Endodermal cell (in vitro differentiated cells): ENCODE data around the gene RAB9A. TPM values are rescaled to one million over a fixed set of nuclear protein-coding genes. Genes with fewer than 3 reads are reported as not detected.

Experiments
- DNase-seq: peaks from one replicate; pipeline ENCODE4 v3.0.0-alpha.2; 2017
- H3K27ac ChIP-seq: 2 replicates; pipeline ENCODE4 v1.5.1; 2013; ENCODE audit warnings: mild to moderate bottlenecking, low read depth, low read length, moderate library complexity
- H3K27me3 ChIP-seq: 2 replicates; pipeline ENCODE4 v1.6.1; 2013; ENCODE audit warnings: mild to moderate bottlenecking, low read length, moderate library complexity; ENCODE audit not compliant: insufficient read depth, control insufficient read depth, poor library complexity, severe bottlenecking
- H3K36me3 ChIP-seq: 2 replicates; pipeline ENCODE4 v1.7.0; 2013; ENCODE audit warnings: mild to moderate bottlenecking, low read length, moderate library complexity; ENCODE audit not compliant: control insufficient read depth, insufficient read depth
- H3K4me1 ChIP-seq: one replicate; pipeline ENCODE4 v1.7.0; 2013; ENCODE audit warnings: low read length; ENCODE audit not compliant: control insufficient read depth, insufficient read depth
- H3K4me3 ChIP-seq: 2 replicates; pipeline ENCODE4 v1.5.1; 2013; ENCODE audit warnings: mild to moderate bottlenecking, low read length, moderate library complexity
- H3K9ac ChIP-seq: 2 replicates; pipeline ENCODE4 v1.6.1; 2013; ENCODE audit warnings: mild to moderate bottlenecking, low read length, moderate library complexity; ENCODE audit not compliant: poor library complexity, severe bottlenecking; ENCODE audit errors: extremely low read depth
- H3K9me3 ChIP-seq: 2 replicates; pipeline ENCODE4 v1.6.1; 2013; ENCODE audit warnings: mild to moderate bottlenecking, low read length, moderate library complexity; ENCODE audit not compliant: control insufficient read depth
- H3K27ac Mint-ChIP-seq: 2 replicates; pipeline ENCODE4 v1.8.0; 2020; ENCODE audit warnings: mixed read lengths
- H3K27me3 Mint-ChIP-seq: 2 replicates; pipeline ENCODE4 v1.8.0; 2021; ENCODE audit warnings: mild to moderate bottlenecking, mixed read lengths; ENCODE audit not compliant: insufficient read depth
- H3K36me3 Mint-ChIP-seq: 2 replicates; pipeline ENCODE4 v1.8.0; 2020; ENCODE audit warnings: low read depth, mixed read lengths
- H3K4me1 Mint-ChIP-seq: 2 replicates; pipeline ENCODE4 v1.8.0; 2020; ENCODE audit warnings: mixed read lengths
- H3K4me3 Mint-ChIP-seq: 2 replicates; pipeline ENCODE4 v1.8.0; 2020; ENCODE audit warnings: mild to moderate bottlenecking, moderate library complexity, mixed read lengths
- H3K9me3 Mint-ChIP-seq: 2 replicates; pipeline ENCODE4 v1.8.0; 2020; ENCODE audit warnings: mild to moderate bottlenecking, mixed read lengths
- WGBS, 2 experiments: methylation state at CpG; one replicate each; pipeline versions ENCODE4 v1.1.5 to v1.1.7; 2013; ENCODE audit warnings: missing lambda C conversion rate in 2 of 2, mixed read lengths in 1 of 2; ENCODE audit not compliant: insufficient coverage in 1 of 2, insufficient read length in 1 of 2; 5-methylcytosine and 5-hydroxymethylcytosine counted together
- total RNA-seq, 2 donors: library from RNA; stranded (reverse); fragmentation: NEBNext Ultra II Directional in 1 of 2; extraction: Animal tissue kit (Norgen Biotek cat#: 25700) in 1 of 2; gene quantifications; 2 replicates in 1 of 2; 3 replicates in 1 of 2; pipeline ENCODE4 v1.2.1, GENCODE V29; 2021
- TF ChIP-seq, protein P1 (sequence below): fragments of 200-600 bp; sonication (generic); conservative IDR thresholded peaks from 2 replicates; pipeline ENCODE4 v1.5.0; 2021; ENCODE audit warnings: antibody characterized with exemption, mild to moderate bottlenecking

Gene RAB9A
- total RNA-seq, 2 donors from 2014 or later, result 22.3 to 28.0 TPM

DNA sequence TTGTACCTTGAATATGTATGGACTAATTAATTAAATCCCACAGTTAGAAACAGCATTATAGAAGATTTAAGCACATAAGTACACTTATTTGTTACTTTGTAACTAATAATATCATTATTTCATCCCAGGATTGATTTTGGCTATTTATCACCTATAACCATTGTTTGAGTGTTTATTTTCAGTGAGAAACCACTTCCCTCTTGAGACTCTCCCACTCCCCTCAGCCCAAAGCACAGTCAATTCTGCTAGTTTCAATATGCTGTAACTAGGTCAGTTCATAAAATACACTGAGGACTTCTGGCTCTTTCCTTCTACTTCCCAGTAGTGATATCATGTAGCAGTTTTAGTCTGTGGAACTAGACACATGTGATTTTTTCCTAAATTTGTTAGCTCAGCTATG lies 61.9 kb downstream of the RAB9A start:
- no peak for DNase-seq
- Mint-ChIP-seq H3K4me1 (peaks cover 5% of the 10 kb centered on the region), H3K27me3 (no peaks in the 10 kb centered on the region), H3K9me3 (peaks cover 40% of the 10 kb centered on the region), H3K4me3 (no peak overlapping the region), H3K36me3 (peaks cover 42% of the 10 kb centered on the region), H3K27ac (no peak overlapping the region)
- no peak overlapping the region for H3K9ac ChIP-seq
- no peak overlapping the region for H3K4me3 ChIP-seq
- H3K27me3 ChIP-seq, result no peaks in the 10 kb centered on the region
- TF ChIP-seq, protein P1, sequence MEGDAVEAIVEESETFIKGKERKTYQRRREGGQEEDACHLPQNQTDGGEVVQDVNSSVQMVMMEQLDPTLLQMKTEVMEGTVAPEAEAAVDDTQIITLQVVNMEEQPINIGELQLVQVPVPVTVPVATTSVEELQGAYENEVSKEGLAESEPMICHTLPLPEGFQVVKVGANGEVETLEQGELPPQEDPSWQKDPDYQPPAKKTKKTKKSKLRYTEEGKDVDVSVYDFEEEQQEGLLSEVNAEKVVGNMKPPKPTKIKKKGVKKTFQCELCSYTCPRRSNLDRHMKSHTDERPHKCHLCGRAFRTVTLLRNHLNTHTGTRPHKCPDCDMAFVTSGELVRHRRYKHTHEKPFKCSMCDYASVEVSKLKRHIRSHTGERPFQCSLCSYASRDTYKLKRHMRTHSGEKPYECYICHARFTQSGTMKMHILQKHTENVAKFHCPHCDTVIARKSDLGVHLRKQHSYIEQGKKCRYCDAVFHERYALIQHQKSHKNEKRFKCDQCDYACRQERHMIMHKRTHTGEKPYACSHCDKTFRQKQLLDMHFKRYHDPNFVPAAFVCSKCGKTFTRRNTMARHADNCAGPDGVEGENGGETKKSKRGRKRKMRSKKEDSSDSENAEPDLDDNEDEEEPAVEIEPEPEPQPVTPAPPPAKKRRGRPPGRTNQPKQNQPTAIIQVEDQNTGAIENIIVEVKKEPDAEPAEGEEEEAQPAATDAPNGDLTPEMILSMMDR, result no peak
- H3K9me3 ChIP-seq, result no peaks in the 10 kb centered on the region
- no peak overlapping the region for H3K27ac ChIP-seq
- peaks cover 3% of the 10 kb centered on the region for H3K4me1 ChIP-seq
- H3K36me3 ChIP-seq, result peaks cover 55% of the 10 kb centered on the region

- Histone ChIP-seq H3K36me3 (peaks cover 51% of the 10 kb centered on the region), H3K9me3 (no peaks in the 10 kb centered on the region), H3K27me3 (no peaks in the 10 kb centered on the region), H3K9ac (no peak overlapping the region), H3K4me3 (no peak overlapping the region), H3K27ac (no peak overlapping the region), H3K4me1 (peaks cover 3% of the 10 kb centered on the region)
- TF ChIP-seq, protein P1, result no peak
- Mint-ChIP-seq H3K4me1 (peaks cover 9% of the 10 kb centered on the region), H3K27ac (no peak overlapping the region), H3K9me3 (peaks cover 36% of the 10 kb centered on the region), H3K4me3 (no peak overlapping the region), H3K36me3 (peaks cover 37% of the 10 kb centered on the region), H3K27me3 (no peaks in the 10 kb centered on the region)
- WGBS, 2 experiments, result 93% methylated on average over 2 of the region's 3 CpGs; no CpG with 5 or more reads in 1 of the 2 experiments
- no peak for DNase-seq
Measured at GRCh38 chrX:13752141-13752540, 63.2 kb downstream of the RAB9A start.

DNA sequence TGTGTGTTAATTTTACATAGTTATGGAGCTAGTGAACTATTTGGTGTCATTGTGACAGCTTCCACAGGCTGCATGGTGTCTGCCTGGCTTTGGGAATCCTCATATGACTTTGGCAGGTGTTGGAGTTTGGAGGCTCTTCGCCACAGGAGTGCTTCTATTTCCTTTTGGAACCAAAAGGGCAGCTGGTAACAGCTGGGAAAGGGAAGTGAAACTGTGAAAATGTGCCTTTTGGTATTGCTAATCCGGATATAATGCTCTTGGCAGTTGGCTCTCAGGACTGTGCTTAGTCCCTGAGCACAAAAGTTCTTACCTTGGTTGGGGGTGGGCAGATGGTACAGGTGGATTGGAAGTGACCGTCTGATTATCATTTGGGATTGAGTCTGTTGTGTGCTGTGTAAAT lies 63.7 kb downstream of the RAB9A start:
- Mint-ChIP-seq H3K27ac (no peak overlapping the region), H3K4me1 (peaks cover 9% of the 10 kb centered on the region), H3K27me3 (no peaks in the 10 kb centered on the region), H3K36me3 (peaks cover 32% of the 10 kb centered on the region), H3K9me3 (peaks cover 36% of the 10 kb centered on the region), H3K4me3 (no peak overlapping the region)
- Histone ChIP-seq H3K27ac (no peak overlapping the region), H3K4me3 (no peak overlapping the region), H3K9me3 (no peaks in the 10 kb centered on the region), H3K27me3 (no peaks in the 10 kb centered on the region), H3K9ac (no peak overlapping the region), H3K4me1 (peaks cover 3% of the 10 kb centered on the region), H3K36me3 (peaks cover 54% of the 10 kb centered on the region)
- TF ChIP-seq, protein P1, result no peak
- DNase-seq, result no peak
- 83% methylated on average over 3 of the region's 3 CpGs; no CpG with 5 or more reads in 1 of the 2 experiments for WGBS, 2 experiments
